Activated CD4-positive, alpha-beta T cell treated with anti-CD3 and anti-CD28 coated beads, Interleukin-2, amount 50 U/mL, for 24 hours (primary cell): ENCODE measurements around the gene NLK.
"Not testable (repeated sequence)": the region's sequence is repeated elsewhere in the genome, so short reads cannot be mapped to it uniquely, and the experiment has no call there.

Source experiments
- DNase-seq, 2 donors: peaks; one replicate each; pipeline ENCODE4 v3.0.0-alpha.2; 2020; ENCODE audit warnings: low read depth in 1 of 2, low spot score in 1 of 2

The NLK gene

DNA sequence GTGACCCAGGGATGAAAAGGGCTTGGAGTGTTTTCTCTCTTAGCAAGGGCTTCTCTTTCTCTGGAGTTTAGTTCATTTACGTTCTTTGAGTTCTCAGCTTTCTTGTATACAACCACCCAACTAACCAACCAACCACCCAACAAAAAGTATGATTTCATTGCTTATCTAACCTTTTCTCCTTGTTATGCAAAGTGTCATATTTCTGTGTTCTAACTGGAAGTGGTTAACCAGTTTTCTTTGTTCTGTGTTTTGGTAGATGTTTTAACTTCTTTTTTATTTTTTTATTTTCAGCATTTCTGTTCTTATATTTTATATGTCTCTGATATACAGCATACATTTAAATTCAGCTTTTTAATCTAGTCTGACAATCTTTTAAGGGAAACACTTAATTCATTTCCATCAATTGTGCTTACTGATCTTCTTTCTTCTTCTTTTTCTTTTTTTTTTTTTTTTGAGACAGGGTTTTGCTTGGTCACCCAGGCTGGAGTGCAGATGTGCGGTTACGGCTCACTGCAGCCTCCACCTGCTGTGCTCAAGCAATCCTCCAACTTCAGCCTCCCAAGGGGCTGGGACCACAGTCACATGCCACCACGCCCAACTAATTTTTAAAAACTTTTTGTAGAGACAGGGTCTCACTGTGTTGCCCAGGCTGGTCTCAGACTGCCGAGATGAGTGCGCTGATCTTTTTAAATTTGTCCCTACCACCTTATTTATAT, 29.6 kb downstream of the NLK start:
- DNase-seq, result no peak

DNA sequence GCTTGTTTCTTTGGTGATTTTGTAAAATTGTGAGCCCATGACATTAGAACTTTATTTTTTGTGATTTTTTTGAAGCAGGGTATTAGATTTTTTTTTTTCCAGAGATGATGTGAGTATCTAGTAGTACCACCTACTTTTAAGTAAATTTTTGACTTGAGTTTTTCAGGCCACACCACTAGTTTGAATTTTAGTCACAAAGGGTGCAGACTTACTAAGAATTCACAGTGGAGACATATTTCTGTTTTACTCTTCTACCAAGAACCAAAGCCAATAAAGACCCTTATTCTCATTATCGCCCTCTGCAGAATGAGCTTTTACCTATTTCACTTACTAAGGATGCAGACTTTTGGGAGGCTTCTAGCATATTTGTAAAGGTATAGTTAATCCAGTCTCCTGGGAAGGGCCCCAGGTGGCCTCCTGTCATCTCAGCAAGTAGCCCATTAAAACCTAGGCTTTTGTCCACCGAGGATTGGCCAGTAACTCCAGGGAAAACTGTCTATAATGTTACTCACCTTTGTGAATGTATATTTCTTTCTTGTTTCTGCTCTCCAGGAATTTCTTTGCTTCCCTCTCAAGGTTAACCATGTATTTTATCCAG, 30.6 kb downstream of the NLK start:
- DNase-seq, result no peak

- DNase-seq, result no peak
Observed at GRCh38 chr17:28074010-28074409, 31.5 kb downstream of the NLK start.

GRCh38 chr17:28076144-28076543, 33.7 kb downstream of the NLK start:
- DNase-seq, result no peak

- DNase-seq, result not testable (repeated sequence)
Observed at GRCh38 chr17:28077140-28077539, 34.7 kb downstream of the NLK start.

DNA sequence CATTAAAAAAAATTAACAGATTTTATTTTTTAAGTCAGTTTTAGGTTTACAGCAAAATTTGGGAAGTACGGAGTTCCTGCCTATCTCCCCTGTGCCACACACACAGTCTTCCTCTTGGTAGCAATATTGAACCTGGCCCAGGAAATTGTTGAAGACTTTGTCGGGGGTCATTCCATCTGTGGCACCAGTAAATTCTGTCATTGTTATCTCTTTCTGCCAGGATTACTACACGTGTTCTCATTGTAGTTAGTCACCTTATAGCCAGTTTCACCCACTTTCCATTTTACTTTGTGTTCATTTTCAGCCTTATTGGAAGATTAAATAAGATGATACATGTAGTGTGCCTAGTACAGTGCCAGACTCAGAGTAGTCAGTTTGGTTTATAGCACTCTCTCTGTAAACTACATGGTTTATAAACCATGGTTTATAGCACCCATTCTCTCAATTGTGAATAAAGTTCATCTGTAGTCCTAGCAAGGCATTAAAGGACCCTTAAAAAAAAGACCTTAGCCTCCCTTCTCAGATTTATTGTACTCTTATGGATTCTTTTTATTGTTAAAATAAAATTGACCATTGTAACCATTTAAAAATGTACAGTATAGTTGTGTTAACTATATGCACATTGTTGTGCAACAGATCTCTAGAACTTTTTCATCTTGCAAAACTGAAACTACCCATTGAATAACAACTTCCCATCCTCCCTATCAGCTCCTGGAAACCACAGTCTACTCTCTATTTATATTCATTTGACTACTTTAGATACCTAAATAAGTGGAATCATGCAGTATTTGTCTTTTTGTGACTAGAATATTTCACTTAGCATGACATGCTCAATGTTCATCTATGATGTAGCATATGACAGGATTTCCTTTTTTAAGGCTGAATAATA, 36.1 kb downstream of the NLK start:
- no peak for DNase-seq

- DNase-seq, result no peak
Observed at GRCh38 chr17:28081467-28081866, 39.0 kb downstream of the NLK start.

GRCh38 chr17:28085766-28086165, 43.3 kb downstream of the NLK start:
- DNase-seq, result no peak

DNA sequence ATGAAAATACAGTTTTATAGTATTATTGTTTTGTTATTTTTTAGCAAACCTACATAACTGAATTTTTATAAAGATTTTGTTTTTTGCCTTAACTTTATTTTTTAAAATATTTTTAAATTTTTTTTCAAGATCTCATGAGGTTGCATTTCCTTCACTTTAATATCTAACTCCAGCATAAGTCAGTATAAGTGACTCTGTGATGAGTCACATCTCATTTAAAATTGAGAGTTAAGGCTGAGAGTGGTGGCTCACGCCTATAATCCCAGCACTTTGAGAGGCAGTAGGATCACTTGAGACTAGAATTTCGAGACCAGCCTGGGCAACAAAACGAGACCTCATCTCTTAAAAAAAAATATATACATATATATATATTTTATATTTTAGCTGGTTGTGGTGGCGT, 44.0 kb downstream of the NLK start:
- no peak for DNase-seq

- no peak for DNase-seq
Observed at GRCh38 chr17:28087743-28088142, 45.3 kb downstream of the NLK start.

GRCh38 chr17:28090551-28090950, 48.1 kb downstream of the NLK start:
- DNase-seq, result no peak

- DNase-seq, result no peak
Observed at GRCh38 chr17:28092088-28092487, 49.6 kb downstream of the NLK start.

GRCh38 chr17:28093999-28094716, 51.7 kb downstream of the NLK start:
- DNase-seq, result no peak

DNA sequence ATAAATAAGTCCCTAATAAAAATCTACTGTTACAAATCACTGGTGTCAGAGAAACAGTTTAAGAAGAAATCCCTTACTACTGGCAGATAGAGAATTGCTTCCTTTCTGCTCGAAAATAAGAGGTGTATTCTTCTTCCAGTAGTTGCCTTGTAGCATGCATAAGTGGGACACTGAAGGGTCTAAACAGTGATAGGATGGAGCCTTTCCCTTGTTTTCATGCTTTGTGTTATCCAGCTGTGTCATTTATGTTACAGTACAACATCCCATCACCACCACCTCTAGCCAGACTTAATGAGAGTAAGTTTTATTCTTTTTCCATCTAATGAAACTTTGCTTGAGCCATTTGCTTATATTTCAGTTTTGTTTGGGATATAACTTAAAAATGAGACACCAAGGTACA, 54.3 kb downstream of the NLK start:
- DNase-seq, result no peak

- no peak for DNase-seq
Observed at GRCh38 chr17:28097254-28097653, 54.8 kb downstream of the NLK start.

DNA sequence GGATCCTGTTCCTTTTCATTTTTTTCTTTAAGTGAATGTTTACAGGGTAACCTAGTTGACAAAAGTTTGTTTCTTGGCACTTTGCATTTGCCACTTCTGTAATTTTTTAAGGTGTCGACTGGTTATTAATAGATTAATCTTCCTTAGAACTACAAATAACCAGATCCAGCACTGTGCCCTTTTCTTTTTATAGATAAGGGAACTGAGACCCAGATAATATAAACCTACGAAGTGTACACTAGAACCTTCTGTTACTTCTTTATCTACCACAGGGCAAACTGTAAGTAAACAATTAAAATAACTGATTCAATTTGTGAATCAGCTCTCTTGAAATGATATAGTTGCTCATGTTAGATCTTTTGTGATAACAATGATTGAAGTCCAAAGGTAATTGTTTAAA, 55.4 kb downstream of the NLK start:
- no peak for DNase-seq

DNA sequence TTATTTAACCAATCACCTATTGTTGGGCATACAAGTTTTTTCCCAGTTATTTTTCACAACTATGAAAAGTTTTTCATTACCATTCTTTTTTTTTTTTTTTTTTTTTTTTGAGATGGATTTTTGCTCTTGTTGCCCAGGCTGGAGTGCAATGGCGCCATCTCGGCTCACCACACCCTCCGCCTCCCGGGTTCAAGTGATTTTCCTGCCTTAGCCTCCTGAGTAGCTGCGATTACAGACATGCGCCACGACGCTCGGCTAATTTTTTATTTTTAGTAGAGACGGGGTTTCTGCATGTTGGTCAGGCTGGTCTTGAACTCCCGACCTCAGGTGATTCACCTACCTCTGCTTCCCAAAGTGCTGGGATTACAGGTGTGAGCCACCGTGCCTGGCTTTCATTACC, 56.1 kb downstream of the NLK start:
- DNase-seq, result not testable (repeated sequence)

DNA sequence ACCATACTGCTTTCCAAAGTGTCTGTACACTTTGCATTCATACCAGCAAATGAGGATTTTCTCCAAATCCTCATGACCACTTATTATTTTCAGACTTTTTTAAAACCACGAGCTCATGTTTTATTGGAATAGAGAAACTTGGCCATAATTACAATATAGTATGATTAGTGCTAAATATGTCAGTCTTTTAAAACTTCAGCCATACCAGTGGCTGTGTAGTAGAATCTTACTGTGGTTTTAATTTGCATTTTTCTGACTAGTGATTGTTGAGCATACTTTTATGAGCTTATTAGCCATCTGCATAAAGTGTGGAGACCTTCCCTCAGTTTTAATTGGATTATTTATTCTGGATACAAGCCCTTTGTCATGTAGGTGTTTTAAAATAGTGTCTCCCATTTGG, 57.8 kb downstream of the NLK start:
- DNase-seq, result no peak

DNA sequence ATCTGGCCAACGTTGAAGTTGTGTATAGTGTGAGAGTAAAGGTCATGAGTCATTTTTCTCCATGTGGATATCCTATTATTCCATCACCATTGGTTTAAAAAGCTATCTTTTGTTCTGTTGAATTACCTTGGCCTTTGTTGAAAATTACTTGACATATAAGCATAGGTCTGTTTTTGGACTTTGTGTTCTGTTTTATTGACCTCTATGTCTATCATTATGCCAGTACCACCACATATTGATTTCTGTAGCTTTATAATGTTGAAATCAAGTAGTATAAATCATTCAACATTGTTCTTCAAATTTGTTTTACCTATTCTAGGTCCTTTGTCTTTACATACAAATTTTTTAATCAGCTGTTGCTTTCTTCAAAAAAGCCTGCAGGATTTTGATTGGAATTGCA, 58.5 kb downstream of the NLK start:
- DNase-seq, result no peak

GRCh38 chr17:28101919-28102318, 59.4 kb downstream of the NLK start:
- DNase-seq, result no peak

DNA sequence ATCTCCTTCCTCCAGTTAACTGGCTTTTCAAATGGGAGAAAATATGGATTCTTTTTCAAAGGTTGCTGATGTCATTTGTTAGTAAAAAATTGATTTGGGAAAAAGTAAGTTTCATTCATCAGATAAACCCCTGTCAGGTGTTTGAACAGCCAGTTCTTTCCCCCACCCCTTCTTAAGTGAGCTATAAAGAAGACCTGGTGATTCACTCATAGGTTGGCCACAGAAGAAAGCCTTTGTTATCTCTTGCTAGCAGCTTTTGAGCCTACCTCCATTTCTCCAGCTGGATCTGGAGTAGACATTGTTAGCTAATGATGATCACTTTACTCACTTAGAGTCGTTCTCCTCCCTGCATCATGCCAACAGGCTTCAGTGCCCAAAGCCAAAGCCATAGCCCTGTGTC, 63.0 kb downstream of the NLK start:
- no peak for DNase-seq

- no peak for DNase-seq
Observed at GRCh38 chr17:28110184-28110583, 67.7 kb downstream of the NLK start.
